HG03342 (cell line): ENCODE measurements around the gene NEURL1B.

Experiments
- ATAC-seq: cut with Tn5 transposase; IDR thresholded peaks from one replicate; pipeline ENCODE4 v1.9.1; 2021; ENCODE audit warnings: mild to moderate bottlenecking, moderate library complexity; ENCODE audit not compliant: unreplicated experiment

Gene NEURL1B

DNA sequence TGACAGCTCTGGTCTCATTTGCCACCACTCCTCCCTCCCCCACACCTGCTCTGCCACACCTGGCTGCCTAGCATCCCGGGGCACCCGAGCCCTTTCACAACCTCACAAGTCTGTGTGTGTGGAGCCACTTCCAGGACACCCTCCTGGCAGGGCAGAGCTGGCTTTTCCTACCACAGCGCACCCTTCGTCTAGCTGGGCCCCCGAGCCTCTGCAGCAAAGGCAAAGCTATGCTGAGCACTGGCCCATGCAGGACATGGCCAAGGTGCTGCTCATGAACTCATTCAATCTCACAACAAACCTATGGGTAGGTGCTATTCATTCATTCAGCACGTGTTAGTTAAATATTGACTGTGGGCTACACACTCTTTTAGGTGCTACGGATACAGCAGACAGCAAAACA, 86.5 kb downstream of the NEURL1B start:
- no peak for ATAC-seq

DNA sequence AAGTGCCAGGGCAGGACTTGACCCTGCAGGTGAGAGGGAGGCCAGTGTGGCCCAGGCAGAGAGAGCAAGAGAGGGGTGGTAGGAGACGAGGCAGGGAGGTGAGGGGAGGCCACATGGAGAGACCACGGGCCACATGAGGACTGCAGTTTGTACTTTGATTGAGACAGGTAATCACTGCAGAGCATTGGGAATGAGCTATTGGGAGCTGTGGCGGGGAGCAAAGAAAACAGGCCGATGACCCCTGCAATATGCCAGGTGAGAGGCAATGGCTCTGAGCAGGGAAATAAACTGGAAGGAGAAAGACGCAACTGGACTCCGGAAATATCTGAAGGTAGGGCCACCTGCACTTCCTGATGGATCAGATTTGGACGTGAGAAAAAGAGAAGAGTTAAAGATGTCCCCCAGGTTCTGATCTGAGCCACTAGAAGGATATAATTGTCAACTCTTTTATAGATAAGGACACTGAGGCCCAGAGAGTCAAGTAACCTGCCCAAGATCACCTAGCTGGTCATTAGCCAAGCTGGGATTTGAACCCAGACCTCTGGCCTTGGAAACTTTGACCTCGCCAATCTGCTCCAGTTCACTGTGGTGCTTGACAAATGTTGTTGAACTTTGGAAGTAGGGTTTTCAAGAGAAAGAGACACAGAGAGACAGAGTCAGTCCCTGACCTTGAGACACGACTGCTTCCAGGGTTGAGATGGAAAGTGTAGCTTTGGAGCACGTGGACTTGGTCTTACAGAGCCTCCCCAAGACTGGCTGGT, 87.6 kb downstream of the NEURL1B start:
- ATAC-seq: no peak

DNA sequence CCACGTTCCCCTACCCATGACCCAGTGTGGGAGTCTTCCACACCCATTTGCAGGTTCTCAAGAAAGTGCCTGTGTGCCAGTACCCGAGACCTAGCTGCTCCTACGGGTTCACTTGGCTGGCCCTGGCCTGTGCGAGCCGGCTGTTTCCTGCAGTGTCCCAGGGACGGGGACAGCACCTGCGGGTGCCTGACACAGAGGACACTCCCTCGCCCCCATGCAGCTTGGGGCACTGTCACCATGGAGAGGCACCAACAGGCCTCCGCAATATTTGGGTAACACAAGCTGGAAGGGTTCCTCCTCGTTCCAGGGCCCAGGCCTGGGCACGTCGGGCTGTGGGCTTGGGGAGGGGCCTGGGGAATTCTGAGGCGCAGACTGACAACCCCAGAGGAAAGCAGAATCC, 88.5 kb downstream of the NEURL1B start:
- ATAC-seq: no peak

DNA sequence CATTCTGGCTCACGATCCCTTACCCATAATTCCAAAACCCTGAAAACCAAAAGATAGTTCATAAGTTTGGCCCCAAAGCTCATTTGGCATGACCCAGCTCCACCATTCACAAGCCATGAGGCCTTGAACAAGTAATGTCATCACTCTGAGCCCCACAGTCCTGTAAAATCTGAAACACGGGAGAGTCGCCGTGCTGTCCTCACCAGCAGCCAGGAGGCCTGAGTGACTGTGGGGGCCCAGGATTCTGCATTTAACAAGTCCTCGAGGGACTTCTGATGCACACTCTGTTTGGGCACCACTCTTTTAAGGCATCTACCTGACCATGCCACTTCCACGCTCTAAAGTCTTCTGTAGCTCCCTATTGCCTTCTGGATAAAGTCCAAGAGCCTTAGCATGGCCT, 89.2 kb downstream of the NEURL1B start:
- ATAC-seq: no peak

DNA sequence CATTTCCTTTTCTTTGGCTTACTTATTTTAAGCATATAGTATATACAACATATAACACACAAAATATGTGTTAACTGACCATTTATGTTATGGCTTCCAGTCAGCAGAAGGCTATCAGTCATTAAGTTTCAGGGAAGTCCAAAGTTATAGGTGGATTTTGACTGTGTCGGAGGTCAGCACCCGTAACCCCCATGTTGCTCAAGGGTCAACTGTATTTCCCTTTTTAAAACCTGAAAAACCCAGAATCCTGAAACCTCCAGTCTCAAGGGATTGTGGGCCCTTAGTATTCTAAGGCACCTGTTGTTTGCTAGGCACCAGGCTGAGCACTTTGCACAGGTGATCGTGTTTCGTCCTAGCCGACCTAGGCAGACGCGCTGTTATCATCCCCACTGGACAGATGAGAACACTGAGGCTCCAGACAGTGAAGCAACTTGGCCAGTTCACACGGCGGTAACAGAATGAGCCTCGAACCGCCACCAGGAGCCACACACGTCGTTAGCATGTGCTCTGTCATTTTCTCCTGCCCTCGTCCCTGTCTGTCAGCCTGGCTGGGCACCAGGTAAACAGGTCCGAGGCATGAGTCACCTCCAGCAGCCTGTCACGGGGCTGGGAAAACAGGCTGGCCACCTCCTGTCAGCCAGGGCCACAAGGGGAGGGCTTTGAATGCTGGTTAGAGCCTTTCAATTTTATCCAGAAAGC, 90.1 kb downstream of the NEURL1B start:
- ATAC-seq: no peak

DNA sequence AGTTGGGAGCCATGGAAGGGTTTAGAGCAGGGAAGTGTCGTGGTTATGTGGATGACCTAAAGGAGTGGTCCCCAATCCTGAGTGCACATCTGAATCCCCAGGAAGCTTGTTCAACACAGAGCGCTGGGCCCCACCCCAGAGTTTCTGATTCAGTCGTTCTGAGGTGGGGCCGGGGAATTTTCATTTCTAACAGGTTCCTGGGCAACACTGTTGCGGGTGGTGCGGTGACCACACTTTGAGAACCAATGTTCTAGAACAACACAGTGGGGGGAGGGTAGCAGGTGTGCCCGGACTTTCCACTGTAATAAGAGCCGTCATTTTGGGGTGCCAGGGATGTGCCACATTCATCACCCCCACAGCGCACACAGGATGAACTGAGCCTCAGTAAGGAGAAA, 90.6 kb downstream of the NEURL1B start:
- ATAC-seq: no peak

DNA sequence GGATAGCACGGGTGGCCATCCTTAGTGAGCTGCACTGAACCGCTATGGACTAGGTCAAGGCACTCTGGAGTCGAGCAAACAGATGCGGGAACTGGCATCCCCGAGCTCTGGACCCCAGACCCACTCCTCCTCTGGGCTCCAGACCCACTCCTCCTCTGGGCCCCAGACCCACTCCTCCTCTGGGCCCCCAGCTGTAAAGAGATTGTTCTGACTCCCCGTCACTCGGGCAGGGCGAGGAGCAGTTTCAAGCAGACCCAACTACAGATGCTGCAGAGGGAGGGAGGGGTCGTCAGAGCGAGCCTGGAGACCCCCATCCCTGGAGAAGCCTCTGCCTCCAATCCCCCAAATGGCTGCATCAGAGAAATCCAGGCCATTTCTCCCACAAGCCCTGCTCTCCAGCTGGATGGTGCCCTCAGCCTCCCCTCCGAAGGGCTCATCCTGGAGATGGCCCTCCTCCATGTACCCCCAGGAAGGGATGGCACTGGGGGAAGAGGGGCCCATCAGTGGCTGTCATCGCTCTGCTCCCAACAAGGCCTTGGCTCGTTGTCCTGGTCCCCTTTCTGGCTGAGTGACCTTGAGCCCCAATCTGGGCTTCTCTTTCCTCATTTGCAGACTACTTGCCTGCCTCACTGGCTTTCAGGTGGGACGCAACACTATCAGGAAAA, 91.3 kb downstream of the NEURL1B start:
- no peak for ATAC-seq

DNA sequence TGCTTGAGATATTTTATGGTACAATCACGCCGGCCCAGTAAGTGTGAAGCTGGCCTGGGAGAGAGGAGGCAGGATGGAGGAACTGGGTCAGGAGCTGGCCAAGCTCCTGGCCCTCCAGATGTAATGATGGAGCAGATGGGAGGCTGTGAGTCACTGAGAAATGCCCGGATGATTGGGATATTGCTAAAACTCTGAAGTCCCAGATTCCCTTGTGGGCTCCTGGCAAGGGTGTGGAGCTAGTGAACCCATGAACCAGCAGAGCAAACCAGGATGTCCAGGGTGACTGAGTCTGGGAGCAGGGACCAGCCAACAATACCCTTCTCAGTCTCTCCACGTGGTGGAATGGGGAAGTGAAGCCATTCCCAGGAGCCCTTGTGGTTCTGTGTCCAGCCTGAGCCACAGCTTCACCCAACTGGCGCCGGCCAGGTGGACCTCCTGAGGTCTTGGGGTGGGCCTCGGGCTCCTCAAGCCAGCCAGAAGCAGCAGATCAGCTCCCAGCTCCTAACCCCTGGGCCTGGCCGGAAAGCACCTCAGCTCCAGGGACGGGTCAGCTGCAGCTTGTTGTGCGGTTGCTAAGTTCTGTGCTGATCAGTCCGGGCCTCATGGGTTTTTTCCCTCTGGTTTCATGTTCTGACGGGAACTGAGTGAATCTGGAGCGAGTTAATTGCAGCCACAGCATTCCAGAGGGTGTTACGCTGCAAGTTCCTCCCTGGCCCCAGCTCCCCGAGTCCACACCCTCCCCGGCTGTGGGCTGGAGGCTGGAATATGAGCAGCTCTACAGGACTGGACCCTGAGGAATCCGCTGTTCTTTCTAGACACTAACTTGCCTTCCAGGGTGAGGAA, 92.3 kb downstream of the NEURL1B start:
- ATAC-seq: no peak

DNA sequence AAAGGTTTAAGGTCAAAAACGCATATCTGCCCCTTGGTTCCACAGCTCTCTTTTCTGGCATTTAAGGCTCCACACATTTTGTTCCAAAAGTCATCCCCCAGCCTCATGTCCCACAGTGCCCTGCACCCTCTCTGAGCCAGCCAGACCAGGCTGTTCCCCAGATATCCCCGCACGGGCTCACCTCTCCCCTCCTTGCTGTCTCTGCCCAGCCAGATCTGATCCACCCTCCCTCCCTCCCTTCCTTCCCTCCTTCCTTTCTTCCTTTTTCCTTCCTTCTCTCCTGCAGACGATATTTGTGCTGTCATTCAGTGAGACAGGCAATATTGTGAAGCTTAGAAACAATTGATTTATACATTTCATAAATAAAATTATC, 92.9 kb downstream of the NEURL1B start:
- no peak for ATAC-seq

DNA sequence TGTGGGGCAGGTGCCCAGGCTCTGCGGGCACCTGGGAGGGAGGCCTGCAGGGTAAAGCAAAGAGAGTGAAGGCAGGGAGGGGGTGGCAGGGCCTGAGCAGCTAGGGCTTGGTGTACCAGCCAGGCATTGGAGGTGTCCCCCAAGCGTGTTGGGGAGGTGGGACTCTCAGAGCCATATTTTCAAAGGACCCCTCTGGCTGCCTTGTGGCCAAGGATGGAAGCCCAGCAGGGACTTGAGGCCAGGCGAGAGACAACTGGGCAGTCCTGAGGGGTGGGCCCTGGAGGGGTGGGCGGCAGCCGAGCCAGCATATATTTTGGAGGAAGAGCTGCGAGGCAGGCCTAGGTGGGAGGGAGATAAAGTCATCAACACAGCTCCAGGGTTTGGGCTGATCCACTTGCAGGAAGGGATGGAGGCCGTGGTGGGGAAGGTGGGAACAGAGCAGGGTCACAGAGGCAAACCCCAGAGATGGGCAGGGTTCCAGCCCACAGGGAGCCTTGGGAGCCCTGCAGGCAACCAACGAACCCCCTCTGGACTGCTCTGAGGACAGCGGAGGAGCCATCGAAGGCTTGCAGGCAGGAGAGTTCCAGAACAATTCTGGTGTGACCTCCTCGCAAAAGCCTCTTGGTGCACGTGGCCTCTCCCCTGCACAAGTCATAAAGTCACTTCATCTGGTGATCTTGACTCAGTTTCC, 94.2 kb downstream of the NEURL1B start:
- ATAC-seq: no peak

DNA sequence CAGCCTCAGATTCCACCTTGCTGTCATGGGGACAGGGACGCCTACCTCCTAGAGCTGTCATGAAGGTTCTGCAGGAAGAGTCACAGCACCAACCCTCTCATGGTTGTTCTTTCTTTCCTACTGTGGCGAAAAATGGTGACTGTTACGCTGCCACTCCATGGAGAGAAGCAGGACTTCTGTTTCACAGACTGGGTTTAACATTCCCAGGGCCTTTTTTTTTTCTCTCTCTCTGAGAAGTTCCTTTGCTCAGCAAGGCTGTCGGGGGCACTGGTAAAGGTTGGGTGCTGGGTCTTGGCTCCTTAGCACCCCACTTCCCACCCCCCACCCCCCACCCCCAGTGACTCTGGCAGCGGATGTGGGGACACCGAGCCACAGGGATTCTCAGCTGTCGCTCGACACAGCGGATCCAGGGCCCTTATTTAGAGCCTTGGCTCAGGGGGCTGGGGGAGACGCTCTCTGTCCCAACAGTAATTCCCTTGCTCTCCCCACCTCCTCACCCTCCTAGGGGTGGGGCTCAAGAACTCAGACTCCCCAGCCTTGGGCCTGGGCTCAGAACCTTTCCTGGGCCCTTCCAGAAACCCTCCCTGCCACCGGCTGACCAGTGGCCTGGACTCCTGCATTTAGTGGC, 95.6 kb downstream of the NEURL1B start:
- ATAC-seq: no peak

DNA sequence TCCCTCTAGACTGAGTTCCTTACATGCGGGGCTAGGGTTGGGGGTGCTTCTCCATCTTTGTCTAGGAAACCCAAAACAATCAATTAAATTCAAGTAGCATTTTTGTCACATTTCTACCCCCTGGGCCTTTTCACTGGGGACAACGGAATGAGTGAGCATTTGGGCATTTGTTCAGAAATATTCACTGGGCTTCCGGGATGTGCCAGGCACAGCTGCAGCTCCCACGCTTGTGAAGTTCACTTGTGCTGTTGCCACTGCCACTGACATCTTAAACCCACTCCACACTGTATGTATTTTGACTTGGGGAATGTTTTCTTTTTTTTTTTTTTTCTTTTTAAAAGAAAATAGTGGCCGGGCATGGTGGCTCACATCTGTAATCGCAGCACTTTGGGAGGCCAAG, 98.3 kb downstream of the NEURL1B start:
- ATAC-seq: no peak

DNA sequence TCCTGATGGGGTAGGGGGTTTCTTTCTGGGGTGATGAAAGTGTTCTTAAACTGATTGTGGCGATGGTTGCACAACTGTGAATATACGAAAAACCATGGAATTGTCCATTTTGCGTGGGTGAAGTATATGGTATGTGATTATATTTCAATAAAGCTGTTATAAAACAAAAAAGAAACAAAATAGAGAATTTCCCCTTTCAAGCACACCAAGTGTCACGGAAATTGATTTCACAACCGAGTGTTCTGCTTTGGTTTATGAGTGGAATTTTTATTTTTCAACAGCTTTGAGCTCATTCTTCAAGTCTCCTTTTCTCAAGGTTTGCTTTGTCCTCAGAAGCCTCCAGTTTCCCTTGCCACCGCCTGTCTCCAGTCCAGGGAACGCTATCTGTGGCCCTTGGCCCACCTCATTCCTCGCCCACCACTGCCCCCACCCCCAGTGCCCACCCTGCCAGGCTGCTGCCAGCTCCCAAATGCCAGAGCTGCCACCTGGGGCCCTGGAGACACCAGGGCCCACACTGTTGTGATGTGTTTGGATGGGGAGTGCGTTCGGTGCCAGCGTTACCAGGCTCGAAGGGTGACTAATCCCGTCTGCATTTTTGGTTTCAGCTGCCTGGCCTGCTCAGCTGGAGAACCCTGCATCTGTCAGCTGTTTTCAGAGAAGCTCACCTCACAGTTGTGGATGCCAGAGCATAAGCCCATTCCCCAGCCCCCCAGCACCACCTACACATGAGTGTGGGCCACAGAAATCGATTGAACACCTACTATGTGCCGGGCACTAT, 99.6 kb downstream of the NEURL1B start:
- no peak for ATAC-seq
